HepG2 (cell line): ENCODE results near the gene POLR3GL. TPM values are rescaled to one million over a fixed set of nuclear protein-coding genes. Genes with fewer than 3 reads are reported as not detected.

Source experiments
- ATF5 ChIP-seq: sonication (generic); formaldehyde crosslinking; IDR thresholded peaks from 2 replicates; pipeline ENCODE4 v1.4.0; 2020; ENCODE audit warnings: mild to moderate bottlenecking, low read depth, missing genetic modification reagents
- BATF2 ChIP-seq: sonication (generic); formaldehyde crosslinking; IDR thresholded peaks from 2 replicates; pipeline ENCODE4 v1.8.0; 2022; ENCODE audit warnings: mild to moderate bottlenecking, missing genetic modification reagents, moderate library complexity
- DR1 ChIP-seq: sonication (generic); formaldehyde crosslinking; IDR thresholded peaks from 2 replicates; pipeline ENCODE4 v1.8.0; 2021; ENCODE audit warnings: mild to moderate bottlenecking, missing genetic modification reagents, inconsistent platforms
- FOXA1 ChIP-seq, 2 experiments: fragments of 450-650 bp in 1 of 2; sonication (generic) in 1 of 2; formaldehyde crosslinking in 1 of 2; IDR thresholded peaks; 2 replicates each; pipeline versions ENCODE4 v1.4.0 to v1.6.1; 2016 to 2020; ENCODE audit warnings: missing genetic modification reagents in 1 of 2
- FOXP1 ChIP-seq, 2 experiments: fragments of 450-650 bp in 1 of 2; IDR thresholded peaks; 2 replicates each; pipeline ENCODE4 v1.6.1; 2017 to 2018; ENCODE audit warnings: antibody characterized with exemption in 1 of 2
- KAT8 ChIP-seq: IDR thresholded peaks from 2 replicates; pipeline ENCODE4 v1.6.1; 2016; ENCODE audit warnings: missing genetic modification reagents, missing compliant biosample characterization
- MAF1 ChIP-seq: sonication (generic); formaldehyde crosslinking; IDR thresholded peaks from 2 replicates; pipeline ENCODE4 v1.5.0; 2020; ENCODE audit warnings: missing genetic modification reagents, borderline replicate concordance
- POLR2AphosphoS2 ChIP-seq: IDR thresholded peaks from 2 replicates; pipeline ENCODE4 v1.6.1; 2011; ENCODE audit warnings: low read depth, low read length, improper control_type of control experiment
- SETDB1 ChIP-seq: sonication (generic); formaldehyde crosslinking; IDR thresholded peaks from 2 replicates; pipeline ENCODE4 v1.5.1; 2020; ENCODE audit warnings: missing genetic modification reagents, mild to moderate bottlenecking, borderline replicate concordance
- ZBTB10 ChIP-seq: sonication (generic); formaldehyde crosslinking; IDR thresholded peaks from 2 replicates; pipeline ENCODE4 v1.4.0; 2020; ENCODE audit warnings: missing genetic modification reagents, borderline replicate concordance
- ZBTB34 ChIP-seq: sonication (generic); formaldehyde crosslinking; IDR thresholded peaks from 2 replicates; pipeline ENCODE4 v1.8.0; 2022; ENCODE audit warnings: mild to moderate bottlenecking, missing genetic modification reagents
- ZNF138 ChIP-seq: sonication (generic); formaldehyde crosslinking; IDR thresholded peaks from 2 replicates; pipeline ENCODE4 v1.5.0; 2020; ENCODE audit warnings: mild to moderate bottlenecking, low read depth, missing genetic modification reagents
- ZNF510 ChIP-seq: sonication (generic); formaldehyde crosslinking; IDR thresholded peaks from 2 replicates; pipeline ENCODE4 v1.4.0; 2020; ENCODE audit warnings: low read depth, mild to moderate bottlenecking, missing genetic modification reagents
- ZNF580 ChIP-seq: IDR thresholded peaks from 2 replicates; pipeline ENCODE4 v1.6.1; 2016; ENCODE audit warnings: low read depth, borderline replicate concordance
- ZNF597 ChIP-seq: sonication (generic); formaldehyde crosslinking; IDR thresholded peaks from 2 replicates; pipeline ENCODE4 v1.5.0; 2020; ENCODE audit warnings: missing genetic modification reagents
- ZNF724P ChIP-seq: sonication (generic); formaldehyde crosslinking; IDR thresholded peaks from 2 replicates; pipeline ENCODE4 v1.8.0; 2022; ENCODE audit warnings: missing genetic modification reagents, borderline replicate concordance
- ZSCAN25 ChIP-seq: sonication (generic); formaldehyde crosslinking; IDR thresholded peaks from 2 replicates; pipeline ENCODE4 v1.8.0; 2022; ENCODE audit warnings: mild to moderate bottlenecking, missing genetic modification reagents
- ZXDC ChIP-seq: sonication (generic); formaldehyde crosslinking; IDR thresholded peaks from 2 replicates; pipeline ENCODE4 v1.5.0; 2020; ENCODE audit warnings: mild to moderate bottlenecking, missing genetic modification reagents
- polyA plus RNA-seq, 8 experiments: library from polyadenylated mRNA; depleted of rRNA in 3 of 8; stranded (reverse) in 7 of 8; unstranded in 1 of 8; fragments of >200 nt; fragmentation: Illumina TruSeq in 4 of 8; extraction: Trizol in 4 of 8; gene quantifications; 2 replicates each; pipeline versions ENCODE4 v1.2.1 to v1.2.3, GENCODE V29; 2011 to 2016; ENCODE audit warnings: low read depth in 4 of 8, missing spikeins in 1 of 8, mixed read lengths in 1 of 8; ENCODE audit not compliant: insufficient read depth in 1 of 8
- total RNA-seq, 5 experiments: library from RNA; depleted of rRNA; stranded (reverse); fragments of >200 nt; fragmentation: Illumina TruSeq; extraction: Trizol; gene quantifications; 2 replicates each; pipeline ENCODE4 v1.2.3, GENCODE V29; 2016; ENCODE audit warnings: low read depth in 1 of 5

POLR3GL gene
- total and polyA plus RNA-seq, 2 of the 13 experiments (the other 11 are each of a cell fraction or from before 2014, with no cell fraction given): 11.5 to 12.4 TPM

- TF ChIP-seq DR1 (CRISPR knock-in tag): no peak; the same call in 1 of the 2 replicates
- TF ChIP-seq ATF5: no peak
- TF ChIP-seq SETDB1 (CRISPR knock-in tag): no peak
- no peak for TF ChIP-seq POLR2AphosphoS2
- no peak for TF ChIP-seq FOXA1 (IDR thresholded peaks at IDR 0.05)
- TF ChIP-seq FOXA1 (CRISPR knock-in tag; IDR thresholded peaks at IDR 0.05): no peak
- TF ChIP-seq ZXDC (CRISPR knock-in tag): no peak
- TF ChIP-seq ZNF724P (CRISPR knock-in tag): 0 out of 2 replicates have a peak, but pooled peaks have one; percentile 42
- no peak for TF ChIP-seq ZBTB10 (CRISPR knock-in tag)
- TF ChIP-seq ZBTB34 (CRISPR knock-in tag): peak; percentile 40; the same call in 1 of the 2 replicates
- no peak for TF ChIP-seq ZNF510 (CRISPR knock-in tag)
- TF ChIP-seq ZSCAN25 (CRISPR knock-in tag): no peak
- no peak for TF ChIP-seq ZNF597
- TF ChIP-seq MAF1 (CRISPR knock-in tag): no peak
- TF ChIP-seq ZNF138: no peak
- no peak for TF ChIP-seq BATF2 (CRISPR knock-in tag)
- TF ChIP-seq ZNF580: 0 out of 2 replicates have a peak, but pooled peaks have one; percentile 13
- no peak for TF ChIP-seq FOXP1 (IDR thresholded peaks at IDR 0.05)
- TF ChIP-seq FOXP1 (CRISPR knock-in tag; IDR thresholded peaks at IDR 0.05): no peak
- TF ChIP-seq KAT8: no peak
Measured at GRCh38 chr1:145957443-145958319, 6.8 kb upstream of the POLR3GL start, which contains the start of gene LIX1L (continued).
